H9 (cell line): ENCODE results near the gene MYB. TPM values are rescaled to one million over a fixed set of nuclear protein-coding genes. Genes with fewer than 3 reads are reported as not detected.
"Not testable (repeated sequence)": the region's sequence is repeated elsewhere in the genome, so short reads cannot be mapped to it uniquely, and the experiment has no call there.

Source experiments
- DNase-seq: peaks from one replicate; pipeline ENCODE4 v3.0.0-alpha.2; 2017
- H2AFZ ChIP-seq: one replicate; pipeline ENCODE4 v1.6.1; 2013; ENCODE audit warnings: mild to moderate bottlenecking, low read length, control low read depth, moderate library complexity
- H2AK5ac ChIP-seq: 2 replicates; pipeline ENCODE4 v1.6.1; 2013; ENCODE audit warnings: low read length, control low read depth, mixed read lengths; ENCODE audit not compliant: insufficient read length
- H2BK120ac ChIP-seq: one replicate; pipeline ENCODE4 v1.6.1; 2013; ENCODE audit warnings: low read depth, mild to moderate bottlenecking, low read length, control low read depth, inconsistent platforms; ENCODE audit not compliant: poor library complexity, severe bottlenecking
- H2BK12ac ChIP-seq: 2 replicates; pipeline ENCODE4 v1.6.1; 2013; ENCODE audit warnings: low read length, control low read depth, mixed read lengths, low read depth; ENCODE audit not compliant: insufficient read length
- H2BK15ac ChIP-seq: 2 replicates; pipeline ENCODE4 v1.6.1; 2013; ENCODE audit warnings: low read depth, low read length, control low read depth
- H2BK20ac ChIP-seq: one replicate; pipeline ENCODE4 v1.6.1; 2013; ENCODE audit warnings: low read depth, mild to moderate bottlenecking, low read length, control low read depth, inconsistent platforms; ENCODE audit not compliant: poor library complexity, severe bottlenecking
- H2BK5ac ChIP-seq: 2 replicates; pipeline ENCODE4 v1.6.1; 2013; ENCODE audit warnings: low read length, control low read depth, mixed read lengths; ENCODE audit not compliant: insufficient read length
- H3K14ac ChIP-seq: 2 replicates; pipeline ENCODE4 v1.6.1; 2013; ENCODE audit warnings: low read length, control low read depth; ENCODE audit not compliant: insufficient read depth
- H3K18ac ChIP-seq: 2 replicates; pipeline ENCODE4 v1.6.1; 2013; ENCODE audit warnings: low read depth, mild to moderate bottlenecking, mixed read lengths, low read length, control low read depth; ENCODE audit not compliant: insufficient read length
- H3K23ac ChIP-seq: 2 replicates; pipeline ENCODE4 v1.6.1; 2013; ENCODE audit warnings: low read length, control low read depth, mixed read lengths, low read depth; ENCODE audit not compliant: insufficient read length
- H3K23me2 ChIP-seq: 2 replicates; pipeline ENCODE4 v1.6.1; 2013; ENCODE audit warnings: low read depth, mild to moderate bottlenecking, mixed read lengths, low read length, control low read depth; ENCODE audit not compliant: insufficient read length, poor library complexity, severe bottlenecking
- H3K27ac ChIP-seq: 2 replicates; pipeline ENCODE4 v1.5.1; 2013; ENCODE audit warnings: low read length, control low read depth, mixed read lengths, low read depth; ENCODE audit not compliant: insufficient read length
- H3K27me3 ChIP-seq: 2 replicates; pipeline ENCODE4 v1.6.1; 2013; ENCODE audit warnings: low read length, control low read depth, inconsistent platforms; ENCODE audit not compliant: insufficient read depth
- H3K4ac ChIP-seq: 2 replicates; pipeline ENCODE4 v1.6.1; 2013; ENCODE audit warnings: low read depth, mild to moderate bottlenecking, control low read depth, inconsistent platforms, low read length, moderate library complexity
- H3K4me1 ChIP-seq: 2 replicates; pipeline ENCODE4 v1.6.1; 2013; ENCODE audit warnings: low read length, control low read depth, inconsistent platforms; ENCODE audit not compliant: insufficient read depth
- H3K4me2 ChIP-seq: 2 replicates; pipeline ENCODE4 v1.6.1; 2013; ENCODE audit warnings: low read length, control low read depth, mixed read lengths; ENCODE audit not compliant: insufficient read length, insufficient read depth
- H3K56ac ChIP-seq: 2 replicates; pipeline ENCODE4 v1.6.1; 2013; ENCODE audit warnings: low read depth, mild to moderate bottlenecking, mixed read lengths, low read length, control low read depth; ENCODE audit not compliant: insufficient read length
- H3K79me1 ChIP-seq: 2 replicates; pipeline ENCODE4 v1.6.1; 2013; ENCODE audit warnings: low read depth, mild to moderate bottlenecking, moderate library complexity, low read length, control low read depth, inconsistent platforms; ENCODE audit not compliant: insufficient read depth, poor library complexity, severe bottlenecking
- H3K79me2 ChIP-seq: 2 replicates; pipeline ENCODE4 v1.6.1; 2013; ENCODE audit warnings: low read length, control low read depth, inconsistent platforms; ENCODE audit not compliant: insufficient read depth
- H3K9ac ChIP-seq: 2 replicates; pipeline ENCODE4 v1.6.1; 2013; ENCODE audit warnings: low read length, control low read depth, mixed read lengths; ENCODE audit not compliant: insufficient read length; ENCODE audit errors: extremely low read depth
- H3K9me3 ChIP-seq: one replicate; pipeline ENCODE4 v1.6.1; 2013; ENCODE audit warnings: low read depth, low read length, inconsistent platforms; ENCODE audit not compliant: control insufficient read depth
- H3T11ph ChIP-seq: one replicate; pipeline ENCODE4 v1.6.1; 2013; ENCODE audit warnings: mild to moderate bottlenecking, low read length, control low read depth, inconsistent platforms
- H4K20me1 ChIP-seq: one replicate; pipeline ENCODE4 v1.6.1; 2013; ENCODE audit not compliant: control insufficient read depth, insufficient read length, insufficient read depth
- H4K5ac ChIP-seq: 2 replicates; pipeline ENCODE4 v1.6.1; 2013; ENCODE audit warnings: low read depth, mild to moderate bottlenecking, mixed read lengths, low read length, control low read depth; ENCODE audit not compliant: insufficient read length
- H4K8ac ChIP-seq: replicated peaks from 2 replicates; pipeline ENCODE4 v1.6.1; 2013; ENCODE audit warnings: low read length, control low read depth, mixed read lengths, low read depth; ENCODE audit not compliant: insufficient read length
- H4K91ac ChIP-seq: 2 replicates; pipeline ENCODE4 v1.6.1; 2013; ENCODE audit warnings: low read depth, mild to moderate bottlenecking, moderate library complexity, mixed read lengths, low read length, control low read depth; ENCODE audit not compliant: insufficient read length
- H3K27ac Mint-ChIP-seq, 3 experiments: 2 replicates in 2 of 3; 3 replicates in 1 of 3; pipeline ENCODE4 v1.8.0; 2020 to 2021; ENCODE audit warnings: mixed read lengths in 3 of 3, mild to moderate bottlenecking in 1 of 3, moderate library complexity in 1 of 3
- H3K27me3 Mint-ChIP-seq: 2 replicates; pipeline ENCODE4 v1.8.0; 2021; ENCODE audit warnings: low read depth, mild to moderate bottlenecking, moderate library complexity, mixed read lengths
- H3K36me3 Mint-ChIP-seq, 3 experiments: 2 replicates in 2 of 3; 3 replicates in 1 of 3; pipeline ENCODE4 v1.8.0; 2020 to 2021; ENCODE audit warnings: low read depth in 3 of 3, mixed read lengths in 3 of 3; ENCODE audit not compliant: insufficient read depth in 1 of 3
- H3K4me1 Mint-ChIP-seq, 2 experiments: 2 replicates each; pipeline ENCODE4 v1.8.0; 2020; ENCODE audit warnings: mixed read lengths in 2 of 2
- H3K4me3 Mint-ChIP-seq, 2 experiments: 2 replicates in 1 of 2; 3 replicates in 1 of 2; pipeline ENCODE4 v1.8.0; 2020 to 2021; ENCODE audit warnings: mild to moderate bottlenecking in 2 of 2, mixed read lengths in 2 of 2, moderate library complexity in 1 of 2
- H3K9me3 Mint-ChIP-seq, 2 experiments: 2 replicates in 1 of 2; 3 replicates in 1 of 2; pipeline ENCODE4 v1.8.0; 2020; ENCODE audit warnings: mild to moderate bottlenecking in 2 of 2, mixed read lengths in 2 of 2, moderate library complexity in 1 of 2
- WGBS: extraction: QIAGEN DNeasy Blood & Tissue Kit; methylation state at CpG from one replicate; pipeline ENCODE4 v1.1.7; 2013; ENCODE audit warnings: missing lambda C conversion rate, low lambda C conversion rate, mixed read lengths; ENCODE audit not compliant: insufficient read length; ENCODE audit errors: extremely low coverage; 5-methylcytosine and 5-hydroxymethylcytosine counted together
- total RNA-seq: library from RNA; stranded (reverse); gene quantifications from 2 replicates; pipeline ENCODE4 v1.2.1, GENCODE V29; 2021
- TF ChIP-seq, protein P1 (sequence below): fragments of 200-600 bp; sonication (generic); conservative IDR thresholded peaks from 3 replicates; pipeline ENCODE4 v1.8.0; 2021; ENCODE audit warnings: antibody characterized with exemption, mild to moderate bottlenecking

MYB gene
- total RNA-seq, 1 experiment from 2014 or later: 5.8 TPM

DNA sequence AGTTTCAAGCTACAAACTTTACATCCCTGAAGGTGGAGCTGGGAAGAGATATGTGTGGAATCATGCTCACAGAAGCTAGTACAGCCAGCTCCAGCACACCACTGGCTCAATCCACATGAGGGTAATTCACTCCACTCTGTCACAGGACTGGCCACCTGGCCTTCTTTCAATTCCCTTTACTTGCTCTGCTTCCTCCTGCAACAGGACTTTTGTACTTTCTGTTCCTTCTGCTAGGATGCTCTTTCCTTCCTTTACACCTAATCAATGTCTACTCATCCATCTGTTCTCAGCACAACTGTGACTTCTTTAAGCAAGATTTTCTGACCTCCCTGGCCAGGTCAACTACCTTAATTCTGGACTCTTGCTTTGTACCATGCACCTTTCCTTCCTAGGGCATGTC lies 39.4 kb upstream of the MYB start:
- Histone ChIP-seq H3K9ac (no peak overlapping the region), H2BK12ac (no peak overlapping the region), H3K79me2 (no peaks in the 10 kb centered on the region), H3K27ac (no peak overlapping the region), H3T11ph (no peak overlapping the region), H4K8ac (no peak overlapping the region), H4K5ac (no peak overlapping the region), H3K79me1 (no peaks in the 10 kb centered on the region), H3K23ac (no peak overlapping the region), H4K20me1 (no peaks in the 10 kb centered on the region), H2BK20ac (no peak overlapping the region), H3K4me2 (no peak overlapping the region), H3K18ac (no peak overlapping the region), H3K14ac (no peak overlapping the region), H3K4me1 (no peaks in the 10 kb centered on the region; the same call in 1 of the 2 replicates), H3K56ac (no peak overlapping the region), H4K91ac (no peak overlapping the region), H3K23me2 (no peaks in the 10 kb centered on the region), H2AFZ (no peak overlapping the region), H2BK120ac (no peak overlapping the region), H2BK5ac (no peak overlapping the region), H2BK15ac (no peak overlapping the region), H3K27me3 (no peaks in the 10 kb centered on the region), H3K4ac (no peak overlapping the region), H2AK5ac (no peak overlapping the region), H3K9me3 (no peaks in the 10 kb centered on the region)
- no peak overlapping the region for H3K4me3 Mint-ChIP-seq
- no peaks in the 10 kb centered on the region for H3K9me3 Mint-ChIP-seq
- H3K27ac Mint-ChIP-seq: no peak overlapping the region
- no peak for DNase-seq
- H3K27me3 Mint-ChIP-seq: no peaks in the 10 kb centered on the region; the same call in 1 of the 2 replicates
- TF ChIP-seq, protein P1, sequence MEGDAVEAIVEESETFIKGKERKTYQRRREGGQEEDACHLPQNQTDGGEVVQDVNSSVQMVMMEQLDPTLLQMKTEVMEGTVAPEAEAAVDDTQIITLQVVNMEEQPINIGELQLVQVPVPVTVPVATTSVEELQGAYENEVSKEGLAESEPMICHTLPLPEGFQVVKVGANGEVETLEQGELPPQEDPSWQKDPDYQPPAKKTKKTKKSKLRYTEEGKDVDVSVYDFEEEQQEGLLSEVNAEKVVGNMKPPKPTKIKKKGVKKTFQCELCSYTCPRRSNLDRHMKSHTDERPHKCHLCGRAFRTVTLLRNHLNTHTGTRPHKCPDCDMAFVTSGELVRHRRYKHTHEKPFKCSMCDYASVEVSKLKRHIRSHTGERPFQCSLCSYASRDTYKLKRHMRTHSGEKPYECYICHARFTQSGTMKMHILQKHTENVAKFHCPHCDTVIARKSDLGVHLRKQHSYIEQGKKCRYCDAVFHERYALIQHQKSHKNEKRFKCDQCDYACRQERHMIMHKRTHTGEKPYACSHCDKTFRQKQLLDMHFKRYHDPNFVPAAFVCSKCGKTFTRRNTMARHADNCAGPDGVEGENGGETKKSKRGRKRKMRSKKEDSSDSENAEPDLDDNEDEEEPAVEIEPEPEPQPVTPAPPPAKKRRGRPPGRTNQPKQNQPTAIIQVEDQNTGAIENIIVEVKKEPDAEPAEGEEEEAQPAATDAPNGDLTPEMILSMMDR: no peak
- peaks cover 13 to 26% of the 10 kb centered on the region in 2 experiments for H3K4me1 Mint-ChIP-seq
- no peaks in the 10 kb centered on the region for H3K36me3 Mint-ChIP-seq

DNA sequence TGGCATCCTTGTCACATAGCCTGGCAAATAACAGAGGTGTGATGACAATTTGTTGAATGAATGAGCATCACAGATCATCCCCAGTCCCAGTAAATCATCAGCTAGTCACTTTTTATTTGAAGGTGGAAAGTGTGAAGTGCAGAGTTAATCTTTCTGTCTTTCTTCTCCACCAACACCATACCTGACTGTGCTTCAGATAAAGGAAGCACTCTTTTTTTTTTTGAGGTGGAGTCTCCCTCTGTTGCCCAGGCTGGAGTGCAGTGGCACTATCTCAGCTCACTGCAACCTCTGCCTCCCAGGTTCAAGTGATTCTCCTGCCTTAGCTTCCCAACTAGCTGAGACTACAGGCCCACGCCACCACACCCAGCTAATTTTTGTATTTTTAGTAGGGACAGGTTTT lies 38.9 kb upstream of the MYB start:
- not testable (repeated sequence) for H3K23me2 ChIP-seq, H3K4me1 ChIP-seq, H4K91ac ChIP-seq, H3K79me2 ChIP-seq, H3K27me3 ChIP-seq, H3K9me3 ChIP-seq, H3T11ph ChIP-seq, H3K36me3 Mint-ChIP-seq, H3K4ac ChIP-seq, H3K23ac ChIP-seq, H2BK5ac ChIP-seq, H4K20me1 ChIP-seq, H2BK15ac ChIP-seq, H3K27me3 Mint-ChIP-seq, H3K18ac ChIP-seq, H2BK120ac ChIP-seq, H3K9ac ChIP-seq, H2BK12ac ChIP-seq, H3K14ac ChIP-seq, H2AFZ ChIP-seq, H4K8ac ChIP-seq, H2AK5ac ChIP-seq, H3K4me2 ChIP-seq, DNase-seq, H3K9me3 Mint-ChIP-seq, H4K5ac ChIP-seq, H3K79me1 ChIP-seq, H3K27ac ChIP-seq, H2BK20ac ChIP-seq, H3K27ac Mint-ChIP-seq, H3K56ac ChIP-seq, H3K4me3 Mint-ChIP-seq
- no CpG with 5 or more reads among the region's 1 CpG for WGBS
- peaks cover 13 to 26% of the 10 kb centered on the region in 2 experiments for H3K4me1 Mint-ChIP-seq
